ENCODE results near the gene MAOA. TPM values are rescaled to one million over a fixed set of nuclear protein-coding genes. Genes with fewer than 3 reads are reported as not detected.

Gene MAOA
- total and polyA plus RNA-seq, 2 of the 13 experiments (the other 11 are each of a cell fraction or from before 2014, with no cell fraction given): 13.4 to 14.7 TPM

- intact Hi-C loops (cut with micrococcal nuclease; ENCODE audit: unreplicated experiment): no loop called here
- WGBS (ENCODE audit: low lambda C conversion rate): 10% methylated on average over 1 of the region's 1 CpG
- BruUV-seq (replicated peaks): no TSS peak
These were observed 24.3 kb upstream of the MAOA start for GRCh38 chrX:43631841-43632240.

More at GRCh38 chrX:43631841-43632240, 24.3 kb upstream of the MAOA start:
- in situ Hi-C loops (cut with HindIII; ENCODE audit: extremely low pct_ligation_motif_present, low pct_unique_long_range_greater_than_20kb): no loop called here
- no peak overlapping the region for H3K4me2 ChIP-seq (ENCODE audit: low read depth, low read length)
- ATAC-seq (no peak), DNase-seq (ENCODE audit: low spot score) (no peak), FAIRE-seq (no peak)
- H3K36me3 ChIP-seq (replicated peaks in 1 of 2; ENCODE audit: control insufficient read depth in 1 of 2, insufficient read depth in 2 of 2, low read length in 2 of 2): no peaks in the 10 kb centered on the region
- H3K27me3 ChIP-seq (ENCODE audit: control insufficient read depth in 1 of 2, insufficient read depth in 2 of 2, low read length in 2 of 2): no peaks in the 10 kb centered on the region
- no peaks in the 10 kb centered on the region for H3K79me2 ChIP-seq (ENCODE audit: insufficient read depth, low read length)
- POLR2A ChIA-PET: no interaction called here
- no peak overlapping the region for H2AFZ ChIP-seq (ENCODE audit: low read length)
- H4K20me1 ChIP-seq (ENCODE audit: insufficient read depth, low read length): no peaks in the 10 kb centered on the region
- no peaks in the 10 kb centered on the region for H3K9me3 ChIP-seq (ENCODE audit: low read length)
- CTCF ChIA-PET (ENCODE audit: low intra/inter-chr PET ratio, low total read pairs): no interaction called here
- H3K4me1 ChIP-seq (ENCODE audit: insufficient read depth, low read length): peaks cover 23% of the 10 kb centered on the region
- no peak overlapping the region for H3K27ac ChIP-seq (ENCODE audit: extremely low read length, insufficient read depth, low read length)
- TF ChIP-seq RBM22 (optimal IDR thresholded peaks at IDR 0.05; ENCODE audit: low read length) (no peak), ZNF737 (CRISPR knock-in tag; IDR thresholded peaks at IDR 0.05; ENCODE audit: borderline replicate concordance) (no peak), THAP8 (CRISPR knock-in tag; IDR thresholded peaks at IDR 0.05; ENCODE audit: borderline replicate concordance) (no peak), TIGD3 (CRISPR knock-in tag; IDR thresholded peaks at IDR 0.05; ENCODE audit: borderline replicate concordance) (no peak), STAG1 (CRISPR knock-in tag; IDR thresholded peaks at IDR 0.05) (no peak), FLYWCH1 (CRISPR knock-in tag; IDR thresholded peaks at IDR 0.05) (no peak), KLF13 (CRISPR knock-in tag; IDR thresholded peaks at IDR 0.05) (no peak), ZNF83 (CRISPR knock-in tag; IDR thresholded peaks at IDR 0.05; ENCODE audit: borderline replicate concordance) (no peak), ZNF816 (CRISPR knock-in tag; IDR thresholded peaks at IDR 0.05; ENCODE audit: borderline replicate concordance) (no peak), ZNF34 (CRISPR knock-in tag; IDR thresholded peaks at IDR 0.05; ENCODE audit: borderline replicate concordance) (no peak)
- no peak overlapping the region for H3K9ac ChIP-seq (ENCODE audit: insufficient read depth, low read depth, low read length)
- H3K4me3 ChIP-seq (replicated peaks in 1 of 3; ENCODE audit: insufficient read depth in 1 of 3, low read depth in 2 of 3, low read length in 3 of 3): no peak overlapping the region
